ENCODE data around the gene ADAMTS8.
A peak's percentile ranks its signal among the peaks of the same experiment; 100 is the strongest.

The ADAMTS8 gene

DNA sequence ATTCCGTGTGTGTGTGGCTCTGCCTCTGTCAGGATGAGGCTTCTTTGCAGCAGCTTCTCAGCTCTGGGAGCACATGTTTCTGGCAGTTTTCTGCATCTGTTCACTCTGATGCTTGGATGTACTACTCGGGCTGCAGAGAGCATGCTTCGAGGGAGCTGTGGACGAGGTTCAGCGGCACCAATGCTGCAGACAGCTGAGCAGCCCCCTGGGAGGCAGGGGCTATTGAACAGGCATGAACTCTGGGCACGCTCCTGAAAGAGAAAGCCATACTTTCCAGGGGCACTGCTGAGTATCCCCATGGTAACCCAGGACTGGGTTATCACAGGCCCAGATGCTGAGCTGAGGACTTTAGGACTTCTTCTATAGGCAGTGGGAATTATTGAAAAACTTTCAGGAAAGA lies 33.8 kb downstream of the ADAMTS8 start:
- DNase-seq: no peak

DNA sequence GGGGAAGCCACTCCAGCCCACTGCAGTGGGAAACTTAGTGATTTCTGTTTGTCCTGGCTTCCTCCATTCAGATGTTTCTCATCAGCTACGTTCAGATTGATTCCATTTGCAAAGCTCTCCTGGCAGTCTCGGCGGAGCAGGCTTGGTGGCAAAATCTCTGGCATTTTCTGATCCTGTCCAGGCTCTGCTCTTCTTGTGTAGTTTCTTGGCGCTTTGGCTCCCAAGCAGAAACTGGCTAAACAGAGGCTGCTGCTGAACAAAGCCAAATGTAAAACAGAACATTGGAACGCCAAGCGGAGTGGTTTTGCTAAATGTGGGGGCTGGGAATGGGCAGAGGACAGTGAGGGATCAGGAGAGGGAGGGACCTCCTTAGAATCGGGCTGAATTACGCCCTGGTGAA lies 36.7 kb downstream of the ADAMTS8 start:
- no peak for DNase-seq

DNA sequence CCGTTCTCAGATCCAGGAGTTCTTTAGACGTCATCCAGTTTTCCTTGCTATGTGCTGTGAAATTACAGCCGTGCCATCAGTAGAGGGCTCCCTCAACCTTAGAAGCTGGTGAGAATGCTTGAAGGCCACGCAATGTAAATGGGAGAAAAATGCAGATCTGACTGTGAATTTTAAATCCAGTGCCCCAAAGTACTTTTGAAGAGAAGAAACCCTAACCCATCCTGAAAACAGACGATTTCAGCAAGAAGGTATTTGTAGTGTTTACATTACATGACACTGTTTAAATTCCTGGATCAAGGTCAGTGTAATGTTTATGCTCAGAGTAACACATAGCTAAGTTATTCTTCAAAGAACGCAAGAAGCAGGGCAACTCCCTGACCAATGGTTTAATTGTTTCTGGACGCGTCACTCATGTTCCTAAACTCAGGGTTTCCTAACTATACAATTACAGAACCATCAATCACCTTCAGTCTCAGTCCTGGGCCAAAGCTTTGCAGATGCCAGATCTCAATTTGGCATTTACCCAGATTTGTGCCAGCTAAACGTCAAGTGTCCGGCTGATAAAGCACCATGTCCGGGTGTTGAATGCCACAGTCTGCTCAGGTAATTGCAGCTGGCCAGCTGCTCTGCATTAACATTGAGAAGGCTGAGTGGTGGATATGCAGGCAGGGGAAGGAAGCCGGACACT lies 38.2 kb downstream of the ADAMTS8 start:
- no peak for DNase-seq

DNA sequence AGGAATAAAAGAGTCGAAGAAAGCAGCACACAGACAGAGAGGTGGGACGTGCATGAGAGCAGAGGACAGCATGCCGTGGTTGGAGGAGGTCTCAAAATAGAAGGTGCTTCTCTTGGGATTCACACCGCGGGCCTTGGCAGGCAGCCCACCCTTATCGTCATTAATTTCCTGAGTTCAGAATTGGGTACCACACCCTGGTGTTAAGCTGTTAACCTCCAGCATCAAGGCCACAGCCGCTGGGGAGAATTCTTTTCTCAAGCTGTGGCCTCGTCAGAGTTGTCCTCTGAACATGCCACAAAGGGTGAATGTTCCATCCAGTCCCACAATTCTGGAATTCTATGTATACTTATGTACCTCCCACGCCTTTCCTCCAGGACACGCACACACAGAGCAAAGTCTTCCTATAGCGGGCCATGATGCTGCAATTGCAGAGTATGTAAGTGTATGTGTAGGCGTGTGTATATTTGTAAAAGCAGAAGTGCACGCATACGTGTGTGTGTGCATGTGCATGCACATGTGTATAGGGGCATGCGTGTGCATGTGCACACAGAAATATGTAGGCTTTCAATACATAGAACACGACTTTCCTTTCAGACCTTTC lies 39.0 kb downstream of the ADAMTS8 start:
- peak; percentile 55 for DNase-seq

DNA sequence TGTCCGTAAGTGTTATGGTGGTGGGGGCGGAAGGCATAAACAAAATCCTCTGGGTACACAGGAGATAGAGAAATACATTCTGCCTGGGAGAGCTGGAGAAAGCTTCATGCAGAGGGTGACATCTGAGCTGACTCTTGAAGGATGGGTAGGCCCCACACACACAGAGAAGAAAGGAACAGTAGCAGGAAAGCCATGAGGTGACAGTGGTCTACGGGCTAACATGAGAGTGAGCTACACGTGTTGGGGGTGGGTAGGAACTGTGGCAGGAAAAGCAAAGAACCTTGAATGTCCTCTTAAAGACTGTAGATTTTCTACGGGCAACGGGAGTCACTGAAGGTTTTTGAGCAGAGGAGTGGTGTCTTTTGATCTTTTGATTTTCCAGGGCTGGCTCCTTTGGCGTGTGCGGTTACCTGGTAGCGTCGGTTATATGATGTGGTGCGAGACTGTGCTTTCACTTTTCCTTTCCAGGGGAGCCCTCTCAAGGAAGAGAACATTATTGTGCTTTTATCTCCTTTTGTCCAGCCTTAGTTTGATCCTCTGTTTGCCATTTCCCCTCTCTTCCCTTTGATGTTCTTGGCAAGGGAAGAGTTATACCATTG lies 39.7 kb downstream of the ADAMTS8 start:
- DNase-seq: peak; percentile 38

DNA sequence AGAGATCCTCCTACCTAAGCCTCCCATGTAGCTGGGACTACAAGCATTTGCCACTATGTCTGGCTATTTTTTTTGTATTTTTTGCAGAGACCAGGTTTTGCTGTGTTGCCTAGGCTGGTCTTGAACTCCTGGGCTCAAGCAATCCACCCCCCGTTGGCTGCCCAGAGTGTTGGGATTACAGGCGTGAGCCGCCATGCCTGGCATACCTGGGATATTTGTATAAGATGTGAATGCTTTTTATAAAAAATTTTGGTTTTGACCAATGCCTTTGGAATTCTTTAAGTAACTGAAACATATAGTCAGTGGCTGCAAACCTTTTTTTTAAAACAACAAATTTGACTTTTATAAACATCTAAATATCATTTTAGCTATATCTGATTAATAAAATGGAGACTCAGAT lies 42.4 kb downstream of the ADAMTS8 start:
- DNase-seq: no peak

DNA sequence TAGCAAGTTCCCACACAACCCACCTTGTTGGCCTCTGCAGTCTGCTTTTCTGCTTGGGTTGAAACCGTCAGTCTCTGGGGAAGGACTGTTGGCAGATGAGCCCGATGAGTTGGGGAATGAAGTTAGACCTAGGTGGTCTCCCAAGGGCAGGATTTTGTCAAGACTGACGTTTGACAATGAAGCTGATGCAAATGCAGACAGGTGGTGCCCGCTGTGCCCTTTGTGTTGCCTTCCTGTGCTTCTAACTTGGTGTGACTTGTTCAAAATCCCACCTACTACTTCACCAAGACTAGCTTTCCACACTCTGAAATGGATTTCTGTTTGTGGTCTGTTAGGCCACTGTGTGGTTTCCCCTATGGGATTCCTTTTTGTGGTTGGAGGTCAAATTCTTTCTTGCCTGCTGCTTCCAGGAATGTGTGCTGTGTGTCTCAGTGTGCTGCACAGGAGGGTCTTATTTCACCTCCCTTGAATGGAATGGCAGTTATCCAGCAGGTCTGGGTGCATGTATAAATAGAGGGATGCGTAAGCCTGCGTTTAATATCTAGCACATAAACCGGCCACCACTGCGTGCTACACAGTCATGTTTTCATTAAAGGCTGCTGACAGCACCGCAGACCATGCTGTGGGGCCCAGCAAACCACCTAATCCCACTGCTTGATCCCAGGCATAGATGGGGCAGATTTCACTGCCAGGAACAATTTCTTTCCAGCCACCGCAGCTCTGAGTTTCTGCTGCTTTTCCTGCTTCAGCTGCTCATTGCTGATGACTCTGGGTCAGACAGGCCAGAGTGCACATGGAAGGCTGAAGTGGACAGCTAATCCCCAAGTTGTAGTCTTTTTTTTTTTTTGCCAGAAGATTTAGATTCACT lies 44.8 kb downstream of the ADAMTS8 start:
- DNase-seq: no peak

DNA sequence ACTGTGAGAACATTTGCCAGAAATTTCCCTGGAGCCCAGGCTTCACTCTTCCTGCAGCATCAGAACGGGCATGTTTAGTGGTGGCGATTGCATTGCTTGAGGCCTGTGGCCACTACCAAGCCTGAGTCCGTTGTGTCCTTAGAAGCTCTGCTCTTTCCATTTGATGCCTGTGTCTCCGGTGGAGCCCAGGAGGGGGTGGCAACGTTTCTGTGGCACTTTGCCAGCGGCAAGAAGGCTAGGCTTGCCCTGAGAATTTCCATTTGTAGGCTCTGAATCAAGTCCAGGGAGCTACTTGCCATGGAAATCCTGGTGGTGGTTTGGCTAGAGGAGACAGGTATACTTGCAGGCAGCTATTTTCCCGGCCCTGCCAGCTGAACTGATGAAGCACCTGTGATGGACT lies 47.1 kb downstream of the ADAMTS8 start:
- DNase-seq: no peak

DNA sequence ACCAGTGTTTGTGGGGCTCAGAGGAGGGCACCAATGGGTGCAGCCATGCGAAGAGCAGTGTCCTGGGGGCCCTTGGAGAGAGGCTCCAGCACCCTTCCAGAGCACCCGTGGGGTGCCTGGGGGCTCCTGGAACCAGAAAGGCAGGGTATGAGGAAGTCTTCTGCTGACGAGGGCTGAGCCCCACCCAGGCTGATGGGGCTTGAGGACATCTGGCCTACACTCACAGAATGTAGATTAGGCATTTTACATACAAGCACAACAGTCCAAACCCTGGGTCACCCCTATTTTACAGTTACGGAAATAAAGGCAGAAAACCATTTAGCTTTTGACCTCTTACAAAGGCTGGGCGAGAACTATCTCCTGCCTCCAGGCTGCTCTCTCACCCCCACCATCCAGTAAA lies 47.6 kb downstream of the ADAMTS8 start:
- DNase-seq: no peak

DNA sequence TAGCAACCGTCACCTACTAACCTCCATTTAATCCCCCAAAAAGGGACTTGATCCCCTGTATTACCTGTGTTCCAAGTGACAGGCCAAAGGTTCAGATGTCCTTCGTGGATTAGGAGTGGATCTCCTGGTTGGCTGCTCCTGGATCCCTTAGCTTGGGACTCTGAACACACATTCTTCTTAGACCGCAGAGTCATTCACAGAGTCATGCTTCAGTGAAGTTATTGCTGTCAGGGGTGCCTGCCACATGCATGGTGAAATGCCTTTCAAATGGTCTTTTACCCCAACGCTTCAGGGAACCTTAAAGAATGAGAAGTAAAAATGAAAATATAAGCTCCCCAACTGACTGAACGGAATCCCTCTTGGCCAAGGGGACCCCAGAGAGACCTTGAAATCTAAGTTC lies 49.1 kb downstream of the ADAMTS8 start:
- no peak for DNase-seq

DNA sequence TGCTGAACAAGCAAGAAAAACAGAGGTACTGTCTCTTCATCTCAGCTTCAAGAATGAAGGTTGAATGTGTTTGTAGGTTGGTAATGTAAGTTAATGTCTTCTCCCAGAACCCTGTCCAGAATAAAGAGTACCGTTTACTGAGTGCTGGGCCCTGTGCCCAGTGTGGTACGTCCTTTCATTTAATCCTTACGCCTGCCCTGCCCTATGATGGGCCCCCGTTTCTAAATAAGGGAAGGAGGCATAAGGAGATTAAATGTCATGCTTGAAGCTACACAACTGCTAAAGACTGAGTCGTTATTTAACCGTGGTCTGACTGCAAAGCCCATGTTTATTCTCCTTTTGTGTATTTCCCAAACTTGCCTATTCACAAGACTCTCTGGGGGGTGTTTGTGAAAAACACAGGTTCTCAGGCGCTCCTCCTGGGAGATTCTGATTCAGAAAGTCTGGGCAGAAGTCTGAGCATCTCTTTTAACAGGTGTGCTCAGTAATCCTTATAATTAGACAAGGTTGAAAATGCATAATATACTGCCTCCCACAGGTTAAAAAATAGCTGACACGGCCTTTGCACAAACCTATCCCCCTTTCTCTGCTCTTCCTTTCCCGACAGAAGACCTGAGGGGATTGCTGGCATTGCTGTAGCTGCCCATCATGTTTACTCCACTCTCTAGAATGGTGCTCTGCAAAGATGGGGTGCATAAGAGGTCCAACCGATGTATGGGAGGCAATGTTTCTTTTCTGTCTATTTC lies 57.4 kb downstream of the ADAMTS8 start:
- DNase-seq: no peak

DNA sequence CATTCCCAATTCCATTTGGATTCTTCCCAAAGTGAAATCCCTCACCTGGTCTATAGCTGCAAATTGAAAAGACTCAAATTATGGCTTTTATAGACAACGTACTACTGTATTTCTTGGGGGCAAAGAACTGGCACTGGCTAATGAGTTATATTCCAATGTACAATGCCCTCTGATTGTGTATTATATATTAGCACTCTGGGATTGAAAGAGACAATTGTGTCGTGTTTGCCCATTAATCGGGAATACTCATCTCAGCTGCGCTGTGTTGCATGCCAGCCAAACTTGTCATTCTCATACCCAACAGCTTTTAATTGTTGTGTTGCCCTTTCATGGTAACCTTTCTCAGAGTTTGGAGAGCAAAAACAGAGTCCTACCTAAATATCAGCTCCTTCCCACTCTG lies 58.7 kb downstream of the ADAMTS8 start:
- DNase-seq: no peak

DNA sequence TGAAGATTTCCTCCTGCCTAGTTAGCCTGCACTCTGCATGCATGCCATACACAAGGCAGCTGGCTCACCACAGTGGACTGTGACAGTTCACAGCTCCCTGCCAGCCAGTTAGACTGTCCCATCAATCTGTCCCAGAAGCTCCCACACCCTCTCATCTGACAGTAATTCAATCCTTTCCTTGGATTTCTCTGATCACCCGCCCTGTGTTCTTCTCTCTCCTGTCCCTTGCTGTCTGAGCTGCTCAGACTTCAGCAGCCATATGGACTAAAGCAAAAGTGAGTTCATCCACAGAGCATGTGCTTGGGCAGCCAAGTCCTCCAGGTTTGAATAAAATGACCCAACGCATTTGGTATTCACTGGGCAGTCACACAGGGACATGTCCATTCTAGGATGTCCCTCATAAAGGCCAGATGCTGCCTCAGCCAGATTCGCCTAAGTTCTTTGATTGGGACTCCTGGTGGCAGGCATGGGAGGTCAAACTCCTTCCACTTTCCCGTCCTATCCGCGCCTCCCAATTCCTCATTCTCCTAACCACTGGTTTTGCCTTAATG lies 59.2 kb downstream of the ADAMTS8 start:
- DNase-seq: no peak

DNA sequence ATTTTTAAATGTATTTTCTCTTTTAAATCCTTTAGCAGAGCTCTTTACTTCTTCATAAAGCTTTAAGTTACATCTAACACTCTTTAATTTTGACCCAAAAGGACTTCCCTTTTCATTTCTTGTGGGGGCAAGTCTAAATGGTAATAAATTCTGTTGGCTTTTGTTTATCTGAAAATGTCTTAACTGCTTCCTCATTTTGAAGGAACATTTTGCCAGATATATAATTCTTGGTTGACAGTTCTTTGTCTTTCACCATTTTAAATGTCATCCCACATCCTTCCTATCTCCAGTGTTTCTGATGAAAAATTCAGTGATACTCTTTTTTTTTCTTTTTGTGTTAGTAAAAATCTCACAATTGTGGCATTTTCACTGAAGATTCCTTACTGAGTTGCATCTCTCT lies 69.0 kb downstream of the ADAMTS8 start:
- no peak for DNase-seq

DNA sequence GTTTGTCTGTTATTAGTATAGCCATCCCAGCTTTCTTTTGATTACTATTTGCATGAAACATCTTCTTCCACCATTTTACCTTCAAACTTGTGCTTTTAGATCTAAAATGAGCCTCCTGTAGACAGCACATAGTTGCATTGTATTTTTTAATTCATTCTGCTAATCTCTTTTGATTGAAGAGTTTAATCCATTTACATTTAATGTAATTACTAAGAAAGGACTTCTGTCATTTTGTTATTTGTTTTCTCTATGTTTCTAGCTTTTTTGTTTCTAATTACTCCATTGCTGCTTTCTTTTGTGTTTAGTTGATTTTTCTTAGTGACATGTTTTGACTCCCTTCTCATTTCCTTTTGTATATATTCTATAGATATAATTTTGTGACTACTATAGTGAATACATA lies 70.0 kb downstream of the ADAMTS8 start:
- DNase-seq: no peak
